ENCODE measurements around the gene REV3L.

REV3L gene

DNA sequence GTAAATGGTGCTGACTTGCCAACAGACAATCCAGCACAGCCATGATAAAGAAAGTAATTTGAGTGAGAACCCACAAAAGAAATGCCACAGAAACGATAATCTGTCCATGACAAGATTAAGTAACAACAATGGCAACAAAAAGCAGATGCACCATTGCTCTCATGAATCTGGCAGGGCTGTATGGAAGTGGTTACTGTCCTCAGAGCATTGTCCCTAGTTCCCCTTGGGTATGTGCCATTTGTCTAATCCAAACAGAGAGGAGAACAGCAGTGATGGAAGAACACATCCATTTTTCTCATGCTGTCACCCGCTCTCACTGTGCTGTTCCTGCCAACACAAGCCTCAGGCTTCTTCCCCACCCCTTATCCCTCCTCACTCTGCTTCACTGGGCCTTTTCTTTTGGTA is 65.8 kb downstream of the REV3L start:
- H3K27ac ChIP-seq (ENCODE audit: low read depth, low read length) = no peak overlapping the region
- H3K79me2 ChIP-seq (ENCODE audit: control insufficient read depth, low read length) = peaks cover 66% of the 10 kb centered on the region
- peaks cover 3% of the 10 kb centered on the region; the same call in 1 of the 2 replicates for H3F3A ChIP-seq (ENCODE audit: control insufficient read depth, insufficient read depth)
- H3K4me1 ChIP-seq (ENCODE audit: control insufficient read depth, low read length) = peaks cover 15% of the 10 kb centered on the region
- no peak for TF ChIP-seq EZH2phosphoT487 (IDR thresholded peaks at IDR 0.05; ENCODE audit: borderline replicate concordance, low read length)
- TF ChIP-seq, protein P1, sequence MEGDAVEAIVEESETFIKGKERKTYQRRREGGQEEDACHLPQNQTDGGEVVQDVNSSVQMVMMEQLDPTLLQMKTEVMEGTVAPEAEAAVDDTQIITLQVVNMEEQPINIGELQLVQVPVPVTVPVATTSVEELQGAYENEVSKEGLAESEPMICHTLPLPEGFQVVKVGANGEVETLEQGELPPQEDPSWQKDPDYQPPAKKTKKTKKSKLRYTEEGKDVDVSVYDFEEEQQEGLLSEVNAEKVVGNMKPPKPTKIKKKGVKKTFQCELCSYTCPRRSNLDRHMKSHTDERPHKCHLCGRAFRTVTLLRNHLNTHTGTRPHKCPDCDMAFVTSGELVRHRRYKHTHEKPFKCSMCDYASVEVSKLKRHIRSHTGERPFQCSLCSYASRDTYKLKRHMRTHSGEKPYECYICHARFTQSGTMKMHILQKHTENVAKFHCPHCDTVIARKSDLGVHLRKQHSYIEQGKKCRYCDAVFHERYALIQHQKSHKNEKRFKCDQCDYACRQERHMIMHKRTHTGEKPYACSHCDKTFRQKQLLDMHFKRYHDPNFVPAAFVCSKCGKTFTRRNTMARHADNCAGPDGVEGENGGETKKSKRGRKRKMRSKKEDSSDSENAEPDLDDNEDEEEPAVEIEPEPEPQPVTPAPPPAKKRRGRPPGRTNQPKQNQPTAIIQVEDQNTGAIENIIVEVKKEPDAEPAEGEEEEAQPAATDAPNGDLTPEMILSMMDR (IDR thresholded peaks at IDR 0.05; ENCODE audit: low read depth, low read length, poor library complexity, severe bottlenecking) = no peak
- H4K20me1 ChIP-seq (ENCODE audit: control insufficient read depth, insufficient read depth, low read depth, low read length) = no peaks in the 10 kb centered on the region
- no peak overlapping the region for H3K4me2 ChIP-seq (ENCODE audit: low read length)
- no peak overlapping the region for H3K4me3 ChIP-seq (ENCODE audit: low read length)
- H3K9me3 ChIP-seq (ENCODE audit: control insufficient read depth, insufficient read depth, low read length) = no peaks in the 10 kb centered on the region
- peaks cover 38% of the 10 kb centered on the region for H3K36me3 ChIP-seq (ENCODE audit: control insufficient read depth, low read length)
- H3K9me2 ChIP-seq (replicated peaks; ENCODE audit: control insufficient read depth, low read length) = no peaks in the 10 kb centered on the region
- H3K27me3 ChIP-seq (ENCODE audit: control insufficient read depth, low read length) = no peaks in the 10 kb centered on the region

DNA sequence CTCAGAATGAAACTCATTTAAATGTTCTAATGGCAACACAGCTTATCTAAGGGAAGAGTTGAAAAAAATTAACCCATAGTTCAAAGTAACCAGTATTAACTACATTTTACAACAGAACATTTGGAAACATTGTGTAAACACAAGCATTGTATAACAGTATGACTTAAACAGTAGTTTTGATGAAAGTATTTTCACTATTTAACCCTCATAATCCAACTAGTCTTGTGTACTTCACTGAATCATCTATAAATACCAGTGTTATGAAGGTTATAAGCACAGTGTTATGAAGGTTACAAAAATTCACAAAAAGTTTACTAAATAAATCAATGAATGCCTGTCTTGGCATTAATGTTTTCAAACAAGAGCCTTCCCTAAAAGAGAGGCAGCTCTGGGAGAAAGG is 66.5 kb downstream of the REV3L start:
- H3K27me3 ChIP-seq (ENCODE audit: control insufficient read depth, low read length) = no peaks in the 10 kb centered on the region
- H3K79me2 ChIP-seq (ENCODE audit: control insufficient read depth, low read length) = peaks cover 61% of the 10 kb centered on the region
- H3K9me3 ChIP-seq (ENCODE audit: control insufficient read depth, insufficient read depth, low read length) = no peaks in the 10 kb centered on the region
- peaks cover 6% of the 10 kb centered on the region; the same call in 1 of the 2 replicates for H3F3A ChIP-seq (ENCODE audit: control insufficient read depth, insufficient read depth)
- no peak overlapping the region for H3K27ac ChIP-seq (ENCODE audit: low read depth, low read length)
- no peaks in the 10 kb centered on the region for H3K9me2 ChIP-seq (replicated peaks; ENCODE audit: control insufficient read depth, low read length)
- TF ChIP-seq, protein P1 (IDR thresholded peaks at IDR 0.05; ENCODE audit: low read depth, low read length, poor library complexity, severe bottlenecking) = no peak
- TF ChIP-seq EZH2phosphoT487 (IDR thresholded peaks at IDR 0.05; ENCODE audit: borderline replicate concordance, low read length) = no peak
- H3K4me2 ChIP-seq (ENCODE audit: low read length) = no peak overlapping the region
- H3K36me3 ChIP-seq (ENCODE audit: control insufficient read depth, low read length) = peaks cover 44% of the 10 kb centered on the region
- H4K20me1 ChIP-seq (ENCODE audit: control insufficient read depth, insufficient read depth, low read depth, low read length) = no peaks in the 10 kb centered on the region
- H3K4me3 ChIP-seq (ENCODE audit: low read length) = no peak overlapping the region
- H3K4me1 ChIP-seq (ENCODE audit: control insufficient read depth, low read length) = peaks cover 21% of the 10 kb centered on the region

DNA sequence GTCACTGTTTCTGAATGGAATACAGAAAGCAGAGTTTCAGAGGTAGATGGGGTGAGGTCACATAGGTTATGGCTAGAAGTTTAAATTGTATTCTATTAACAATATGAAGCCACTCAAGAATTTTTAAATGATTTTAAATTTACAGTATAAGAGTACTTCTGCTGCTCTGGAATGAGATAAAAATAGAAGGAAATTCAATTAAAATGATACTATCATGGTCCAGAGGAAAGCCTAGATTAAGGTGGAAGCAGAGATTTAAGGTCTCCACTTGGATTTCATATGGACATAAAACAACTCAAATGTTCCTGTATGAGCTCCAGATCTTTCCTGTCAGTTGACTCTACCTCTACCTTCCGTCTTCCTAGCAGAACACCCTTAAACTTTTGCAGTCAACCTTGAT is 68.6 kb downstream of the REV3L start:
- Histone ChIP-seq H3K79me2 (ENCODE audit: control insufficient read depth, low read length) (peaks cover 40% of the 10 kb centered on the region), H3K4me1 (ENCODE audit: control insufficient read depth, low read length) (peaks cover 32% of the 10 kb centered on the region), H3K9me2 (replicated peaks; ENCODE audit: control insufficient read depth, low read length) (no peaks in the 10 kb centered on the region), H3K9me3 (ENCODE audit: control insufficient read depth, insufficient read depth, low read length) (no peaks in the 10 kb centered on the region), H3K4me2 (ENCODE audit: low read length) (no peak overlapping the region), H3K27ac (ENCODE audit: low read depth, low read length) (no peak overlapping the region), H4K20me1 (ENCODE audit: control insufficient read depth, insufficient read depth, low read depth, low read length) (no peaks in the 10 kb centered on the region), H3K27me3 (ENCODE audit: control insufficient read depth, low read length) (no peaks in the 10 kb centered on the region), H3K36me3 (ENCODE audit: control insufficient read depth, low read length) (peaks cover 58% of the 10 kb centered on the region), H3F3A (ENCODE audit: control insufficient read depth, insufficient read depth) (peaks cover 6% of the 10 kb centered on the region; the same call in 1 of the 2 replicates), H3K4me3 (ENCODE audit: low read length) (no peak overlapping the region)
- TF ChIP-seq EZH2phosphoT487 (IDR thresholded peaks at IDR 0.05; ENCODE audit: borderline replicate concordance, low read length) = no peak
- TF ChIP-seq, protein P1 (IDR thresholded peaks at IDR 0.05; ENCODE audit: low read depth, low read length, poor library complexity, severe bottlenecking) = no peak
